Stimulated activated CD8-positive, alpha-beta memory T cell treated with anti-CD3 and anti-CD28 coated beads, Interleukin-4, amount 100 ng/mL, for 4 hours (primary cell): ENCODE results near the gene ABCG1.
"Not testable (repeated sequence)": the region's sequence is repeated elsewhere in the genome, so short reads cannot be mapped to it uniquely, and the experiment has no call there.

Experiments used
- DNase-seq, 2 donors: peaks; one replicate each; pipeline ENCODE4 v3.0.0-alpha.2; 2020; ENCODE audit warnings: low read depth in 2 of 2, low spot score in 1 of 2

ABCG1 gene

DNA sequence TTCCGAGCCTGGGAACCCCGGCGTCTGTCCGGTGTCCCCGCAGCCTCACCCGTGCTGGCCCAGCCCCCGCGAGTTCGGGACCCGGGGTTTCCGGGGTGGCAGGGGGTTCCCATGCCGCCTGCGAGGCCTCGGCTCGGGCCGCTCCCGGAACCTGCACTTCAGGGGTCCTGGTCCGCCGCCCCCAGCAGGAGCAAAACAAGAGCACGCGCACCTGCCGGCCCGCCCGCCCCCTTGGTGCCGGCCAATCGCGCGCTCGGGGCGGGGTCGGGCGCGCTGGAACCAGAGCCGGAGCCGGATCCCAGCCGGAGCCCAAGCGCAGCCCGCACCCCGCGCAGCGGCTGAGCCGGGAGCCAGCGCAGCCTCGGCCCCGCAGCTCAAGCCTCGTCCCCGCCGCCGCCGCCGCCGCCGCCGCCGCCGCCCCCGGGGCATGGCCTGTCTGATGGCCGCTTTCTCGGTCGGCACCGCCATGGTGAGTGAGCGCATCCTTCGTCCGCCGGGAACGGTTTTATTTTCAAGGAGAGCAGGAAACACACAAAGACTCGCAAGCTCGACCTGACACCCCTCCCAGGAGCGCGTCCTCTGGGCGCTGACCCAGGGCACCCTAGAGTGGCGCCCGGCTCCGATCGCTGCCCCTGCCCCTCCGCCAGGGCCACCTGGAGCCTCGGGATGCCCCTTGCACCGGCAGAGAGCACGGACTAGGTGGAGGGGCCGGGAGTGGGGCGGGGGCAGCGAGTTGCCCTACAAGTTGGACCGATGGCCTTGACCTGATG lies at the start of gene ABCG1:
ABCG1 (plus strand) TSS at position 305 of the 770 bp plus-strand sequence; CDS start at position 428, 123 bp downstream.
- no peak for DNase-seq

DNA sequence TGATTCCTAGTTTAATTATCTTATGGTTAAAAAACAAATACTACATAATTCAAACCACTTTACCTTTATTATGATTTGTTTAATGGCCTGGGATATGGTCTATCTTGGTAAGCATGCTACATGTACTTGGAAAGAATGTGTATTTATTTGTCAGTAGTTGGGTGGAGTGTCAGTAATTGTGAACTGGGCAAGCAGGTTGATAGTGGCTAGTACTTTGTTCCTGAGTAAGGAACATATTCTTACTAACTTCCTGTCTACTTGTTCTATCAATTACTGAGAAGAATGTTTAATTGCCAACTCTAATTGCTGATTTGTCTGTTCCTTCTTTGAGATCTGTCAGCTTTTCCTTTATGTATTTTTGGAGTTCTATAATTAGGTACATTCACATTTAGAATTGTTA lies 49.2 kb upstream of the ABCG1 start:
- no peak for DNase-seq

DNA sequence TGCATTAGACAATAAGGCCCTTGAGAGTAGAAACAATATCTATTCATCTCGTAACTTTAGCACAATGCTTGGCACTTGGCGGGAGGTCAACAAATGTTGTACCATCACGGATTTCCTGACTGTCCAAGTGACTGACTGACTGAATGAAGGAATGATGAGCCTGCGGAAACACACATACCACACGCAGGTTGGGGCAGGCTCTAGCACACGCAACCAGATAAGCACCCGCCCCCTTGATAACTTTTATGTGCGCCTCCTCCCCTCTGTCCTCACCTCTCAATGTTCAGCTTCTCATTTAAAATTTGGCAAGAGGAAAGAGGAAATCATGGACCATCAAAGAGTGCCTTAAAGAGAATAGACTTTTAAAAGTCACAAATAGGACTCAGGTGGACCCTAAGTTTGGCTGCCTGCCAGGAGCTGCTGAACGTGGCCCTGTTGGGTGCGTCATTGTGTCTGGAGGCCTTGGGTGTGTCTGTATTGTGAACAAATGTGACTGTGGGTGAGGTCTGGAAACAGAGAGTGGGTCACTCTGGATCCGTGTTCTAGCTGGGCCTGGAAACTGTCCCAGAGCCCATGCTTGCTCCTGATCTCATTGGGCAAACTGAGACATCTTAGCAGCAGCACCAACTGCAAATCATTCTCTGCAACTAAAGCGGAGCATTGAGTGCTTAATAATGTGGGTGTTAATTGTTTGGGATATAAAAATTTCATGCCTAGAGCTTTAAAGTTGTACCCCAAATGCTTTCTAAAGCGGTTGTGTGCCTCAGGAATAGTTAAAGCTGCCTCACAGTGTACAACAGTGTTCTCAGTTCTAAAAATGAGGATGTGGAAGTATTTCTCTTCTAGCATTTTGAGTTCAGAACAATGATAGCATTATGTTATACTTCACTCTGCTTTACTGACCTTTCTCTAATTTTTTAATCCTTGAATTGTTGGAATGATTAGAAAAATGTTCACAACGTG lies 47.6 kb upstream of the ABCG1 start:
- no peak for DNase-seq

DNA sequence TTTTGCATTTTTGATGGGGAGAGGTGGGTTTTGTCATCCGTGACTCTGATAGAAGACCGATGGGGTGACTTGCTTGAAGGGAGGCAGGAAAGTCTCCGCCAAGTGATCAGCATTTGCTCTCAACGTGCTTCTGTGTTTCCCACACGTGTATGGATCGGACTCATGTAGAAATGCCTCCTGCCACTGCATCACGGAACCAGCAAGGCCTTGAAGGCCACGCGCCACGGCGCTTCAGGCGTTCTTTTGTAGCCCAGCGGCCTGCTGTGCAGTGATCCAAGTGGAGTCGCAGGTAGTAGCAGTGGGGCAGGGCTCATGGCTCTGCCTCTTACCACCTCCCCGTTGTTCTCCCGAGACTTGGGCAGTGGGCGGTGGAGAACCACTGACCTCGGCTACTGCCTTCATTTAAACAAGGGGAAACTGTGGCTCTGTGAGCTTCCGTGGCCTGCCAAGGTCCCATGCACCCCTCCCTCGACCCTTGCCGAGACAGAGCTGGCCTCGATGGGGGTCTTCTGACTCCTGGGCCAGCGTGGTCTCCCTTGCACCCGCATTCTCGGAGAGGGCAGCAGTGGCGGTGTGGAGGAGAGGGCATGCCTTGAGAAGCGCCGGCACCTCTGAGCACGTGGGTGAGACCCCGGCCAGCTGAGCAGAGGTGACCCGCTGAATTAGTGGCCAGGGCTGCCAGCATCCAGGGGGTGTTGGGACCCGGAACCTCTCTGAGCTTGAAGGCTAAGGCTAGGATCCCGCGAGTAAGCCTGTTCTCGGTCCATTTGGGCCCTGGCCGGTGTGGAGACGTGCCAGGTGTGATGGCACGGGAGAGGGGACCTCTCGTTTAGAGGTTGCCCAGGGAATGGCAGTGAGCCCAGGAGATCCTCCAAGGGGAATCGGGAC lies 46.1 kb upstream of the ABCG1 start:
- no peak for DNase-seq

DNA sequence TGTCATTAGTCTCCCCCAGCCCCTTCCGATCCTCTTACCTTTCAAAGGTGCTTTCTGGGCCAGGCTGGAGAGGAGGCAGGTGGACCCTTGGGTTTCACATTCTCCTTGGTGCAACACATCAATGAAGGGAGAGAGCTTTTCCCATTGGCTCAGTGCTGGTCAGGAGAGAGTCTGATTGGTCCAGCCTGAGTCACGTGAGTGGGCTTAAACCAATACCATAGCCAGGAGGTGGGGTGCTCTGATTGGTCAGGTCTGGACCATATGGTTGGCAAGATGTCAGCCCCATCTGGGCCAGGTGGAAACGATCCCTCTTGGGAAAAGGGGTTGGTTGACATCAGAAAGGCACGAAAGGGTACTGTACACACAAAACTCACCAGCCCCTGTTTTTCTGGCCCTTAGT lies 44.8 kb upstream of the ABCG1 start:
- no peak for DNase-seq

DNA sequence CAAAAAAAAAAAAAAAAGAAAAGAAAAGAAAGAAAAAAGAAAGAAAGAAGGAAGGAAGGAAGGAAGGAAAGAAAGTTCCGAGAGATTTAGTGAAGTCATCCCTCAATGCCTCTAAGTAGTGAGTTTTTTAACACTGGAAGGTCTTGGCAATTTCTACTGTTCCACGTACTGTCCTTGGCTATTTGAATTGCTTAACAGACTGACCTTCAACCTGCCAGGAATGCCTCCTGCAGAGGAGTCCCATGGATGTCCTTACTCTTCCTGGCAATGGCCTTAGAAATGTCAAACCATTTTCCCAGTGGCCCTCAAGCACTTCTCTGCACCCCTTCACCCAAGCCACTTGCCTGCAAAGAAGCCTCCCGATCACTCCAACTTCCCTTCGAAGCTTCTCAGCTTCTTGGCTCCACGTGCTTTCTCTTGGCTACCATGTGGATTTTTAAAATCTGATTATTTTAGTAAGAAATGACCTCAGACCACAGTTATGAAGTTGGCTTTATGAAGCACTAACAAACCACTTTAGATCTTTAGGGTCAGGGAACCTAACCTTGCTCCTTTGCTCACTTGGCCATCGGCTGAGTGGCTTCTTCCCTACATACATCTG lies 43.7 kb upstream of the ABCG1 start:
- DNase-seq = no peak

DNA sequence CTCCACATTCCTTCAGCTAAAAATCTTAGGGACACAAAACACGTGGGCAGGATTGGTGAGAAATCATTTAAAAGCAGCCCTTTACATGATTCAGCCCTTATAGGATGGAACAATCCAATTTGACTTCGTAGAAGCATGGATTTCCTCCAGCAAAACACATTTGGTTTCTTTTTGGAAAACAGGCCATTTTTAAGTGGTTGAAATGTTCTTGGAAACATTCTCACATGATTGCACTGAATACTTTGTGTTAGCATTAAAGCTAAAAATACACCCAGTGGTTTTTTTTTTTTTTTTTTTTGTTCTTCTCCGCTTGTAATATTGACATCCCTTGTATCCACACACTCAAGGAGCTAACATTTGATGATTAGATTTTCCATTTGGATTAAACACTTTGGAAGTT lies 42.1 kb upstream of the ABCG1 start:
- no peak for DNase-seq

DNA sequence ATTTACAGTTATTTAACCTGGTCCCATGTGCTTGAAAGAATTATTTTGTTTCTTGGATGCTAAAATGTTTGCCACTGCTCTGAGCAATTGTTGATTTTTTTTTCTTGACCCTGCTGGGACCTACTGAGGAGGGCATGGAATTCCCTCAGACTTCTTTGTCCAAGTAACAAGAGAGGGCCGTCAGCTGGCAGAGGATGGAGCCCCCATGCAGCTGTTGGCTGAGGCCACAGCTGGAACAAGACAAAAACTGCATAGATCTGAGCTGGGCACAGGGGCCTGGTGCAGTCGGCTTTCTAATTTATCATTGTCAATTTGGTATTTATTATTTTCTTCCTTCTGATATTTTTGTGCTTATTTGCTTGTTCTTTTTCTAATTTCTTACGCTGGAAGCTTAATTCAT lies 39.6 kb upstream of the ABCG1 start:
- no peak for DNase-seq

DNA sequence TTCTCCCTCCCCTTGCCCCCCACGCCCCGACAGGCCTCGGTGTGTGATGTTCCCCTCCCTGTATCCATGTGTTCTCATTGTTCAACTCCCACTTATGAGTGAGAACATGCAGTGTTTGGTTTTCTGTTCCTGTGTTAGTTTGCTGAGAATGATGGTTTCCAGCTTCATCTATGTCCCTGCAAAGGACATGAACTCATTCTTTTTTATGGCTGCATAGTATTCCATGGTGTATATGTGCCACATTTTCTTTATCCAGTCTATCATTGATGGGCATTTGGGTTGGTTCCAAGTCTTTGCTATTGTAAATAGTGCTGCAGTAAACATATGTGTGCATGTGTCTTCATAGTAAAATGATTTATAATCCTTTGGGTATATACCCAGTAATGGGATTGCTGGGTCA lies 38.9 kb upstream of the ABCG1 start:
- DNase-seq = not testable (repeated sequence)

DNA sequence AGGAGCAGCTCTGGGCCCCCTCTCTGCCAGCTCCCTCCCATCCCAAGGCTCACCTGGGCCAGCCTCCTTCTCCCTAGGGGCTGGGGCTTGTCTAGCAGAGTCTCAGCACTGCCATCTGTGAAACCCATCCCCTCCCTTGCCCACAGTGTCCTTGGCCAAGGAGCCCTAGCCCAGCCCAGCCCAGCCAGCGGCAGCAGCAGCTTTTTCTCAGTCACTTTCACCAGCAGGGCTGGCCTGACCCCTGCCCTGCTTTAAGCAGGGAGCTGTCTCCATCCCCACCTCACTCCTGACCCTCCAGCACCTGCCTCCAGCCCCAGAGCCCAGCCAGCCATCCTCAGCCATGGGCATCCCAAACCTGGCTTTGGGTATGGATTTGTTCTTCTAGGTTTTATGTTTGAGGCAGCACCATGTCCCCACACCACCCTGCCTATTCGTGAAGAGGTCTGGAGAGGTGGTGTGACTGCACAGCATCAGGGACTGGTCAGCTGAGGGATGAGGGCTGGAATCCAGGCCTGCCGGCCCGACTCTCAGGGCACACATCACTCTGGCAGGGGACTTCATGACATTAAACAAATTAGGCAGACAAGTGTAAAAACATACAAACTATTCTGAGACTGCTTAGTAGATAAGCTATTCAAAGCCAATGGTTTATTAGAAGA lies 36.1 kb upstream of the ABCG1 start:
- no peak for DNase-seq

DNA sequence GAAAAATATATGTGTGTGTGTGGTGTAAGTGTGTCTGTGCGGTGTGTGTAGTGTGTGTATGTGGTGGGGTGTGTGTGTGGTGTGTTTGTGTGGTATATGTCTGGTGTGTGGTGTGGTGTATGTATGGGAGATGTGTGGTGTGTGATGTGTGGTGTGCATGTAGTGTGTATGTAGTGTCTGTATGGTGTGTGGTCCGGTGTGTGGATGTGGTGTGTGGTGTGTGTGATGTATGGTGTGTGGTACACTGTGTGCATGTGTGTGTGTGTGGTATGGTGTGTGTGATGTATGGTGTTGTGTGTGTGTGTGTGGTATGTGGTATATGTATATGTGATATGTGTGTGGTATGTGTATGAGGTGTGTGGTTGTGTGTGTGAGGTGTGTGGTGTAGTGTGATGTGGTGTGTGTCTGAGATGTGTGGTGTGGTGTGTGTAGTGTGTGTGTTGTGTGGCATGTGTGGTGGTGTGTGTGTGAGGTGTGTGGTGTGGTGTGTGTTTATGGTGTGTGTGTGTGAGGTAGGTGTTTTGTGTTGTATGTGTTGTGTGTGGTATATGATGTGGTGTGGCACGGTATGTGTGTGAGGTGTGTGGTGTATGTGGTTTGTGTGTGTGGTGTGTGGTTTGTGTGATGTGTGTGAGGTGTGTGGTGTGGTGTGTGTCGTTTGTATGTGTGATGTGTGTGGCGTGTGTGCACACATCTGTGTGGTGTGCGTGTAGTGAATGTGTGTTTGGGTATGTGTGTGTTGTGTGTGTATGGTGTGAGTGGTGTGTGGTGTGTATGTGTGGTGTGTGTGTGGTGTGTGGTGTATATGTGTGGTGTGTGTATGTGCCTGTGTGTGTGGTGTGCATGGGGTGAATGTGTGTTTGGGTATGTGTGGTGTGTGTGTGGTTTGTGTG lies 35.3 kb upstream of the ABCG1 start:
- no peak for DNase-seq

DNA sequence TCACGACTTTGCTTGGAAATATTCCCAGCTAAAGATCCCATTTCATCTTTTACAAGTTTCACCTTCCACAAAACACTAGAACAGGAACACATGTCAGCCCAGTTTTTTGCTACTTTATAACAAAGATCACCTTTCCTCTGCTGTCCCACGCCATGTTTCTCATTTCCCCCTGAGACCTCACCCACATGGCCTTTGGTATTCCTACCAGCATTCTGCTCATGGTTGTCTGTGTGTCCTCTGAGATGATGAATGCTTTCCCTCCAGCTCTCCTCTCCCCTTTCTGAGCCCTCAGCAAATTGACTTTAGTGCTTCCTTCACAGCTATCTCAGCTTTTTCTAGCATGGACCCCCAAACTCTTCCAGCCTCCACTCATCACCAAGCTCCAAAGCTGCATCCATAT lies 32.3 kb upstream of the ABCG1 start:
- DNase-seq = no peak

DNA sequence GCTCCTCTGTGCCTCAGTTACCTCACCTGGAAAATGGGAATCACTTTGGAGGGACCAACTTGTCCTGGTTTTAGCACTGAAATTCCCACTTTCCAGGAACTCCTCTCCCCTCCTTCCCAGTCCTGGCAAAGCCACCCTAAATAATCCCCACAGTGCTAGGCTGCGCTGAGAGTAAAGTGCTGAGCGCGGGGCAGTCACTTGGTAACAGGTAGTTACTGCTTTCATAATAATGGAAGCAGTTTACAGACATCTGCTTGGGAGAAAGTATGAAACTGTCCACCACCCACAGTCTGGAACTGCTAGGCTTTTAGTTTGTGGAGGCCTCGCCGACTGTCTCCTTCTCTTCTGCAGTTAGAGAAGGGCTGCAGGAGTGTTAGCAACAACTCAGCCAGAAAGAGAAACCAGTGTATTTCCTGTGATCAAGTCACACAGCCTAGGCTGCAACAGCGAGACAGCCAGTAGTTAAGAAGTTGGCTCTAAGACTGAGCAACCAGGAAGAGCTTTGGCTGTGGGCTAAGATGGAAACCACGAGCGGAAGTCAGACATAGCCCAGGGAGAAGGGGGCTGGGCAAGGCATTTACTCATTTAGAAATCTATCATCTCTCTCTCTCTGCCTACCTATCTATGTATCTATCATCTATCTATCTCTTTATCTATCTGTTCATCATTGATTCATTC lies 30.8 kb upstream of the ABCG1 start:
- peak; percentile 38 to 59 for DNase-seq

DNA sequence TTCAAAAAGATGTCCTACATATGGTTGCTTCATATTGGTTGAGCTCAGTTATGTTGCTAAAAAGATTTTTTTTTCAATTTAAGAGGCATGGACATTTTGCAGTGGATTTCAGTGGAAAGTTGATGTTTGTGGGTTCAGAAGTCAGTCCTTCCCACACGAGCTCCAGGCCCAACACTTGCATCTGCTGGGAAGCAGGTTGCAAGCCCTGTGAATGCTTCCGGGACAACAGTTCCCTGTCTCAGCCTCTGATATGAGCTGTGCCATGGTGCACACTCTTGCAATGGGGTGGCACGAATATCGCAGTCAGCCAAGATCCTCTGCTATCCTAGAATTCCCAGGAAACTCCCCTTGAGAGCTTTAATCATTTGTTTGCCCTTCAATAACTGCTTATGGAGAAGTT lies 30.3 kb upstream of the ABCG1 start:
- no peak for DNase-seq

DNA sequence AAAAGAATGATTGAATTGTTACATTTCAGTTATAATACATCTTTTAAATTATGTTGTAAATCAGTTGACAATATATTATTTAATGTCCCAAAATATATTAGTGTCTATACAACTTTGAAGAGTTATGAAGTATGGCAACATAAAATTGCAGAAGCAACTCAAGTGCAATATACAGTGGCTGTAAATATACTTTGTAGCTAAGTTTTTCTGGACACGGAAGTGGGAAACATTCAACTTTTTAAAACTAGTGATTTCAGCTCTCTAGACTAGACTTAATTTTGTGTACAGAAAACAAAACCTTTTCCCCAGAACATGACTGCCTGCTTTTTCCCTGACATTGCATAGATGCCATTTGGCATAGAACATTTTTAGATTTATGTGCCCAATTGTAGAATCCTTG lies 29.5 kb upstream of the ABCG1 start:
- DNase-seq = no peak

DNA sequence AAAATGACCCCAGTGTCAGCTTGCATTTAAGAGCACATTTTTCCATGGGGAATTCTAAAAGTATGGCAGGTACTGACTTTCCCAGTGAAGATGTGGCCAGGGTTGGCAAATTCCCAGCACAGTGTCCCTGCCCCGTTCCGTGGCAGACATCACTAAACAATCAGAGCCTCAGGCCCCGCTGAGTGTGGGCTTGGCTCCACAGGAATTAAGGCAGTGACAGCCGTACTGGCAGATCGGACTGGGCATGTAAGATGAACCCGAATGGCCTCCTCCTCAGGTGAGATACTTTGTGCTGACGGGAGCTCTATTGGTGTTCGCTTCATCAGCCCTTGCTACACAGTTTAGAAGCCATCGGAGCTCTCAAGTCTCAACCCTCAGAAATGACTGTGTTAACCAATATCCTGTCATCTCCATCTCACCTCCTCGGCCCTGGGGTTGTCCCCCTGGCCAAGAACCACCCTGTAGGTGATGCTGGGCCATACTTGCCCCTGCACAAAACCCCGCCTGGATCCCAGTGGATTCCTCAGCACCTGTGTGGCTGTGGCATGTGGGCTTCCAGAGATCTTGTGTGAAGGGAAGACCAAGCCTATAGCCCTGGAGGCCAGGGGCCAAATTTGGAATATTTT lies 29.0 kb upstream of the ABCG1 start:
- DNase-seq = no peak

DNA sequence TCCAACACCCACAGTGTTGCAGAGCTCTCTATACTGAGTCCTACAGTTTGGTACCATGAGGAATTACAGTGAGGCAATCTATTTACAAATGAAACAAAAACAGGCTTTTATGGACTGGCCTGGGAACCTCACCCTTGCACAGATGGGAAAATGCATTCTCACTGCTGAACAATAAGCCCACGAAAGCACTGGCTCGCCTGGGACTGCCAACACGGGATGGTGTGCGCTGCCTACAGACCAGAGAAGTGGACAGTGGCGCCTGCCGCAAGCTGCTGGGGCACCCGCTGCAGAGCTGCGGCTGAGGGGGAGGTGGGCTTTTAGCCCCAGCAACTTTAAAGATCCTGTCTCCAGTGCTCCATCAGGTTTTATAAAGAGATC lies 28.5 kb upstream of the ABCG1 start:
- no peak for DNase-seq

DNA sequence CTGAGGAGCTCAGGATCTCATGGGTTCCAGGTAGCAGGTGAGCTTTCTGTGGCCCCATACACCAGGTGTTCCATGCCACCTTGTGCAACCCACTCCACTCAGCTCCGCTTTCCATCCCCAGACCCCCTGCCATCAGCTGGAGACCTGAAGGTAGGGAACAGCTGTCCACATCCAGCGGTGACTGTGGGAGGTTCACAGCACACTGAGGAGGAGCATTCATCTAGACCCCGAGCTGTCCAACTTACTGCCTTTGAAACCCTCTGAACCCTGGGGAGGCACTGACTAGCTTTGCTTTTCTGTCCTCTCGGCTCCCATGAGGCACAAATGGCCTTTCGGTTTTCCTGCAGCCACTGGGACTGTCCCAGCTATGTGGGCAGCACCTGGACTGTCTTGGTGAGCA lies 27.9 kb upstream of the ABCG1 start:
- no peak for DNase-seq
